ENCODE data around the gene NKPD1.

The NKPD1 gene

GRCh38 chr19:45160870-45161737 is at the start of gene NKPD1:
Gene NKPD1 (minus strand): TSS chr19:45160982. CDS start chr19:45160150, 832 bp downstream.
- no peak for DNase-seq (ENCODE audit: low read depth)

- no peak for DNase-seq (ENCODE audit: low read depth)
Observed at GRCh38 chr19:45206328-45206727, 45.5 kb upstream of the NKPD1 start.

- DNase-seq (ENCODE audit: low read depth): no peak
Observed at GRCh38 chr19:45205810-45206209, 45.0 kb upstream of the NKPD1 start.

GRCh38 chr19:45202637-45203036 is 41.9 kb upstream of the NKPD1 start:
- DNase-seq (ENCODE audit: low read depth): no peak

- DNase-seq (ENCODE audit: low read depth): no peak
Observed at GRCh38 chr19:45200568-45200967, 39.8 kb upstream of the NKPD1 start.

- peak; percentile 45 for DNase-seq (ENCODE audit: low read depth)
Observed at GRCh38 chr19:45195764-45196163, 35.0 kb upstream of the NKPD1 start.

GRCh38 chr19:45191375-45191774 is 30.6 kb upstream of the NKPD1 start:
- DNase-seq (ENCODE audit: low read depth): no peak

- DNase-seq (ENCODE audit: low read depth): no peak
Observed at GRCh38 chr19:45189971-45190370, 29.2 kb upstream of the NKPD1 start.

- DNase-seq (ENCODE audit: low read depth): no peak
Observed at GRCh38 chr19:45187421-45188100, 26.8 kb upstream of the NKPD1 start.

GRCh38 chr19:45186509-45187334 is 25.9 kb upstream of the NKPD1 start:
- no peak for DNase-seq (ENCODE audit: low read depth)

GRCh38 chr19:45184115-45184514 is 23.3 kb upstream of the NKPD1 start:
- no peak for DNase-seq (ENCODE audit: low read depth)

GRCh38 chr19:45182758-45183157 is 22.0 kb upstream of the NKPD1 start:
- no peak for DNase-seq (ENCODE audit: low read depth)

GRCh38 chr19:45180936-45181335 is 20.2 kb upstream of the NKPD1 start:
- DNase-seq (ENCODE audit: low read depth): no peak

- no peak for DNase-seq (ENCODE audit: low read depth)
Observed at GRCh38 chr19:45179892-45180370, 19.1 kb upstream of the NKPD1 start.

- no peak for DNase-seq (ENCODE audit: low read depth)
Observed at GRCh38 chr19:45179072-45179891, 18.5 kb upstream of the NKPD1 start.

GRCh38 chr19:45178262-45179071 is 17.7 kb upstream of the NKPD1 start, which contains the start of gene BLOC1S3:
Gene BLOC1S3 (plus strand): TSS chr19:45178784. CDS start chr19:45179297, 513 bp downstream.
- peak; percentile 100 for DNase-seq (ENCODE audit: low read depth)

GRCh38 chr19:45177817-45178261 is 17.1 kb upstream of the NKPD1 start, which contains the start of gene TRAPPC6A:
Gene TRAPPC6A (minus strand): TSS chr19:45178237. CDS start chr19:45178218, 19 bp downstream.
- peak; percentile 23 for DNase-seq (ENCODE audit: low read depth)

GRCh38 chr19:45175515-45176345 is 14.9 kb upstream of the NKPD1 start:
- DNase-seq (ENCODE audit: low read depth): no peak

- DNase-seq (ENCODE audit: low read depth): peak; percentile 70
Observed at GRCh38 chr19:45173816-45174215, 13.0 kb upstream of the NKPD1 start.
